HepG2 (cell line): ENCODE data around the gene NDUFA8. TPM values are rescaled to one million over a fixed set of nuclear protein-coding genes. Genes with fewer than 3 reads are reported as not detected.

Experiments used
- ASH2L ChIP-seq: fragments of 300-600, 200-600 bp; sonication (generic); IDR thresholded peaks from 2 replicates; pipeline ENCODE4 v1.7.0; 2017; ENCODE audit warnings: low read depth, mild to moderate bottlenecking, moderate library complexity, mixed read lengths, low read length; ENCODE audit not compliant: insufficient read length
- EP300 ChIP-seq, 3 experiments: sonication (generic) in 1 of 3; formaldehyde crosslinking in 1 of 3; IDR thresholded peaks; 2 replicates each; pipeline versions ENCODE4 v1.5.1 to v1.6.1; 2011 to 2020; ENCODE audit warnings: low read depth in 2 of 3, low read length in 2 of 3, borderline replicate concordance in 1 of 3, improper control_type of control experiment in 1 of 3, mild to moderate bottlenecking in 1 of 3, missing genetic modification reagents in 1 of 3, moderate library complexity in 1 of 3
- REPIN1 ChIP-seq: sonication (generic); formaldehyde crosslinking; IDR thresholded peaks from 2 replicates; pipeline ENCODE4 v1.8.0; 2022; ENCODE audit warnings: missing genetic modification reagents, low read depth, mild to moderate bottlenecking, borderline replicate concordance
- REXO4 ChIP-seq: sonication (generic); formaldehyde crosslinking; IDR thresholded peaks from 2 replicates; pipeline ENCODE4 v1.8.0; 2022; ENCODE audit warnings: missing genetic modification reagents, mild to moderate bottlenecking, borderline replicate concordance
- SRSF4 ChIP-seq: fragments of 200-400 bp; formaldehyde crosslinking; IDR thresholded peaks from one replicate; pipeline ENCODE4 v1.6.1; 2018; ENCODE audit warnings: mild to moderate bottlenecking, low read depth, low read length, moderate library complexity; ENCODE audit not compliant: poor library complexity, severe bottlenecking
- ZFP1 ChIP-seq: IDR thresholded peaks from 2 replicates; pipeline ENCODE4 v1.6.1; 2016
- ZNF292 ChIP-seq: sonication (generic); formaldehyde crosslinking; IDR thresholded peaks from 2 replicates; pipeline ENCODE4 v1.8.1; 2022; ENCODE audit warnings: mild to moderate bottlenecking, low read depth, missing genetic modification reagents, borderline replicate concordance
- ZNF781 ChIP-seq: sonication (generic); formaldehyde crosslinking; IDR thresholded peaks from 2 replicates; pipeline ENCODE4 v1.5.1; 2020; ENCODE audit warnings: borderline replicate concordance, mild to moderate bottlenecking, missing genetic modification reagents; ENCODE audit errors: not compliant biosample characterization
- polyA plus RNA-seq, 8 experiments: library from polyadenylated mRNA; depleted of rRNA in 3 of 8; stranded (reverse) in 7 of 8; unstranded in 1 of 8; fragments of >200 nt; fragmentation: Illumina TruSeq in 4 of 8; extraction: Trizol in 4 of 8; gene quantifications; 2 replicates each; pipeline versions ENCODE4 v1.2.1 to v1.2.3, GENCODE V29; 2011 to 2016; ENCODE audit warnings: low read depth in 4 of 8, missing spikeins in 1 of 8, mixed read lengths in 1 of 8; ENCODE audit not compliant: insufficient read depth in 1 of 8
- total RNA-seq, 5 experiments: library from RNA; depleted of rRNA; stranded (reverse); fragments of >200 nt; fragmentation: Illumina TruSeq; extraction: Trizol; gene quantifications; 2 replicates each; pipeline ENCODE4 v1.2.3, GENCODE V29; 2016; ENCODE audit warnings: low read depth in 1 of 5
- TF ChIP-seq, protein P1 (sequence below): sonication (generic); formaldehyde crosslinking; conservative IDR thresholded peaks from 2 replicates; pipeline ENCODE4 v1.8.0; 2022; ENCODE audit warnings: missing genetic modification reagents
- TF ChIP-seq, protein P2 (sequence below): sonication (generic); formaldehyde crosslinking; IDR thresholded peaks from 2 replicates; pipeline ENCODE4; 2020; ENCODE audit warnings: missing genetic modification reagents, mild to moderate bottlenecking, borderline replicate concordance
- TF ChIP-seq, protein P3 (sequence below): sonication (generic); formaldehyde crosslinking; conservative IDR thresholded peaks from 2 replicates; pipeline ENCODE4 v1.4.0; 2020; ENCODE audit warnings: missing genetic modification reagents
- TF ChIP-seq, protein P4 (sequence below): sonication (generic); formaldehyde crosslinking; IDR thresholded peaks from 2 replicates; pipeline ENCODE4 v1.5.0; 2020; ENCODE audit warnings: mild to moderate bottlenecking, missing genetic modification reagents, borderline replicate concordance
- TF ChIP-seq, protein P5 (sequence below), 2 experiments: sonication (generic) in 1 of 2; formaldehyde crosslinking in 1 of 2; IDR thresholded peaks; 2 replicates each; pipeline versions ENCODE4 v1.4.0 to v1.6.1; 2016 to 2020; ENCODE audit warnings: borderline replicate concordance in 1 of 2, low read depth in 1 of 2, mild to moderate bottlenecking in 1 of 2, missing genetic modification reagents in 1 of 2

The NDUFA8 gene
- total and polyA plus RNA-seq, 2 of the 13 experiments (the other 11 are each of a cell fraction or from before 2014, with no cell fraction given): 68.6 to 71.7 TPM

- TF ChIP-seq, protein P1, sequence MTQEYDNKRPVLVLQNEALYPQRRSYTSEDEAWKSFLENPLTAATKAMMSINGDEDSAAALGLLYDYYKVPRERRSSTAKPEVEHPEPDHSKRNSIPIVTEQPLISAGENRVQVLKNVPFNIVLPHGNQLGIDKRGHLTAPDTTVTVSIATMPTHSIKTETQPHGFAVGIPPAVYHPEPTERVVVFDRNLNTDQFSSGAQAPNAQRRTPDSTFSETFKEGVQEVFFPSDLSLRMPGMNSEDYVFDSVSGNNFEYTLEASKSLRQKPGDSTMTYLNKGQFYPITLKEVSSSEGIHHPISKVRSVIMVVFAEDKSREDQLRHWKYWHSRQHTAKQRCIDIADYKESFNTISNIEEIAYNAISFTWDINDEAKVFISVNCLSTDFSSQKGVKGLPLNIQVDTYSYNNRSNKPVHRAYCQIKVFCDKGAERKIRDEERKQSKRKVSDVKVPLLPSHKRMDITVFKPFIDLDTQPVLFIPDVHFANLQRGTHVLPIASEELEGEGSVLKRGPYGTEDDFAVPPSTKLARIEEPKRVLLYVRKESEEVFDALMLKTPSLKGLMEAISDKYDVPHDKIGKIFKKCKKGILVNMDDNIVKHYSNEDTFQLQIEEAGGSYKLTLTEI (CRISPR knock-in tag): no peak
- TF ChIP-seq SRSF4: no peak
- no peak for TF ChIP-seq REXO4 (CRISPR knock-in tag)
- peak in 1 of 2 experiments; percentile 27; a peak in 1 of 4 replicates for TF ChIP-seq EP300 (IDR thresholded peaks at IDR 0.05; ENCODE audit: low read depth in 2 of 2, low read length in 2 of 2)
- TF ChIP-seq EP300 (CRISPR knock-in tag; IDR thresholded peaks at IDR 0.05; ENCODE audit: borderline replicate concordance): no peak
- no peak for TF ChIP-seq ZNF292 (CRISPR knock-in tag)
- TF ChIP-seq, protein P2, sequence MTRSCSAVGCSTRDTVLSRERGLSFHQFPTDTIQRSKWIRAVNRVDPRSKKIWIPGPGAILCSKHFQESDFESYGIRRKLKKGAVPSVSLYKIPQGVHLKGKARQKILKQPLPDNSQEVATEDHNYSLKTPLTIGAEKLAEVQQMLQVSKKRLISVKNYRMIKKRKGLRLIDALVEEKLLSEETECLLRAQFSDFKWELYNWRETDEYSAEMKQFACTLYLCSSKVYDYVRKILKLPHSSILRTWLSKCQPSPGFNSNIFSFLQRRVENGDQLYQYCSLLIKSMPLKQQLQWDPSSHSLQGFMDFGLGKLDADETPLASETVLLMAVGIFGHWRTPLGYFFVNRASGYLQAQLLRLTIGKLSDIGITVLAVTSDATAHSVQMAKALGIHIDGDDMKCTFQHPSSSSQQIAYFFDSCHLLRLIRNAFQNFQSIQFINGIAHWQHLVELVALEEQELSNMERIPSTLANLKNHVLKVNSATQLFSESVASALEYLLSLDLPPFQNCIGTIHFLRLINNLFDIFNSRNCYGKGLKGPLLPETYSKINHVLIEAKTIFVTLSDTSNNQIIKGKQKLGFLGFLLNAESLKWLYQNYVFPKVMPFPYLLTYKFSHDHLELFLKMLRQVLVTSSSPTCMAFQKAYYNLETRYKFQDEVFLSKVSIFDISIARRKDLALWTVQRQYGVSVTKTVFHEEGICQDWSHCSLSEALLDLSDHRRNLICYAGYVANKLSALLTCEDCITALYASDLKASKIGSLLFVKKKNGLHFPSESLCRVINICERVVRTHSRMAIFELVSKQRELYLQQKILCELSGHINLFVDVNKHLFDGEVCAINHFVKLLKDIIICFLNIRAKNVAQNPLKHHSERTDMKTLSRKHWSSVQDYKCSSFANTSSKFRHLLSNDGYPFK: no peak
- no peak for TF ChIP-seq ASH2L
- no peak for TF ChIP-seq ZFP1 (CRISPR knock-in tag)
- TF ChIP-seq ZNF781 (CRISPR knock-in tag): no peak
- TF ChIP-seq, protein P3, sequence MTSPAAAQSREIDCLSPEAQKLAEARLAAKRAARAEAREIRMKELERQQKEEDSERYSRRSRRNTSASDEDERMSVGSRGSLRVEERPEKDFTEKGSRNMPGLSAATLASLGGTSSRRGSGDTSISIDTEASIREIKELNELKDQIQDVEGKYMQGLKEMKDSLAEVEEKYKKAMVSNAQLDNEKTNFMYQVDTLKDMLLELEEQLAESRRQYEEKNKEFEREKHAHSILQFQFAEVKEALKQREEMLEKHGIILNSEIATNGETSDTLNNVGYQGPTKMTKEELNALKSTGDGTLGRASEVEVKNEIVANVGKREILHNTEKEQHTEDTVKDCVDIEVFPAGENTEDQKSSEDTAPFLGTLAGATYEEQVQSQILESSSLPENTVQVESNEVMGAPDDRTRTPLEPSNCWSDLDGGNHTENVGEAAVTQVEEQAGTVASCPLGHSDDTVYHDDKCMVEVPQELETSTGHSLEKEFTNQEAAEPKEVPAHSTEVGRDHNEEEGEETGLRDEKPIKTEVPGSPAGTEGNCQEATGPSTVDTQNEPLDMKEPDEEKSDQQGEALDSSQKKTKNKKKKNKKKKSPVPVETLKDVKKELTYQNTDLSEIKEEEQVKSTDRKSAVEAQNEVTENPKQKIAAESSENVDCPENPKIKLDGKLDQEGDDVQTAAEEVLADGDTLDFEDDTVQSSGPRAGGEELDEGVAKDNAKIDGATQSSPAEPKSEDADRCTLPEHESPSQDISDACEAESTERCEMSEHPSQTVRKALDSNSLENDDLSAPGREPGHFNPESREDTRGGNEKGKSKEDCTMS (CRISPR knock-in tag): no peak
- TF ChIP-seq REPIN1 (CRISPR knock-in tag): 0 out of 2 replicates have a peak, but pooled peaks have one; percentile 40
- TF ChIP-seq, protein P4, sequence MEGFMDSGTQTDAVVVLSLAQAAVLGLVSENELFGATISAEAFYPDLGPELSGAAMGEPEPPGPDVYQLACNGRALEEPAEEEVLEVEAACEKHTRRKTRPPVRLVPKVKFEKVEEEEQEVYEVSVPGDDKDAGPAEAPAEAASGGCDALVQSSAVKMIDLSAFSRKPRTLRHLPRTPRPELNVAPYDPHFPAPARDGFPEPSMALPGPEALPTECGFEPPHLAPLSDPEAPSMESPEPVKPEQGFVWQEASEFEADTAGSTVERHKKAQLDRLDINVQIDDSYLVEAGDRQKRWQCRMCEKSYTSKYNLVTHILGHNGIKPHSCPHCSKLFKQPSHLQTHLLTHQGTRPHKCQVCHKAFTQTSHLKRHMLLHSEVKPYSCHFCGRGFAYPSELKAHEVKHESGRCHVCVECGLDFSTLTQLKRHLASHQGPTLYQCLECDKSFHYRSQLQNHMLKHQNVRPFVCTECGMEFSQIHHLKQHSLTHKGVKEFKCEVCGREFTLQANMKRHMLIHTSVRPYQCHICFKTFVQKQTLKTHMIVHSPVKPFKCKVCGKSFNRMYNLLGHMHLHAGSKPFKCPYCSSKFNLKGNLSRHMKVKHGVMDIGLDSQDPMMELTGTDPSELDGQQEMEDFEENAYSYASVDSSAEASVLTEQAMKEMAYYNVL (CRISPR knock-in tag): no peak
- TF ChIP-seq, protein P5, sequence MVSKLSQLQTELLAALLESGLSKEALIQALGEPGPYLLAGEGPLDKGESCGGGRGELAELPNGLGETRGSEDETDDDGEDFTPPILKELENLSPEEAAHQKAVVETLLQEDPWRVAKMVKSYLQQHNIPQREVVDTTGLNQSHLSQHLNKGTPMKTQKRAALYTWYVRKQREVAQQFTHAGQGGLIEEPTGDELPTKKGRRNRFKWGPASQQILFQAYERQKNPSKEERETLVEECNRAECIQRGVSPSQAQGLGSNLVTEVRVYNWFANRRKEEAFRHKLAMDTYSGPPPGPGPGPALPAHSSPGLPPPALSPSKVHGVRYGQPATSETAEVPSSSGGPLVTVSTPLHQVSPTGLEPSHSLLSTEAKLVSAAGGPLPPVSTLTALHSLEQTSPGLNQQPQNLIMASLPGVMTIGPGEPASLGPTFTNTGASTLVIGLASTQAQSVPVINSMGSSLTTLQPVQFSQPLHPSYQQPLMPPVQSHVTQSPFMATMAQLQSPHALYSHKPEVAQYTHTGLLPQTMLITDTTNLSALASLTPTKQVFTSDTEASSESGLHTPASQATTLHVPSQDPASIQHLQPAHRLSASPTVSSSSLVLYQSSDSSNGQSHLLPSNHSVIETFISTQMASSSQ (IDR thresholded peaks at IDR 0.05; ENCODE audit: low read depth): no peak
- TF ChIP-seq, protein P5 (CRISPR knock-in tag; IDR thresholded peaks at IDR 0.05; ENCODE audit: borderline replicate concordance): no peak
Measured at GRCh38 chr9:122188369-122188768, 28.8 kb upstream of the NDUFA8 start (continued).
